ENCODE measurements around the gene MCUB. TPM values are rescaled to one million over a fixed set of nuclear protein-coding genes. Genes with fewer than 3 reads are reported as not detected.

Gene MCUB
- total and polyA plus RNA-seq, 2 donors (not counting 3 experiments of a cell fraction or from before 2014, with no cell fraction given): 32.5 to 53.8 TPM

- no TSS peak for BruUV-seq (replicated peaks)
Observed at GRCh38 chr4:109562457-109563239, 2.6 kb downstream of the MCUB start.

More at GRCh38 chr4:109562457-109563239, 2.6 kb downstream of the MCUB start:
- DNase-seq (ENCODE audit: low read depth, low spot score) (no peak), FAIRE-seq (no peak)
- intact Hi-C loops (cut with micrococcal nuclease) (loop anchor here (5.0 to 10.0 kb wide), 2 partner anchors 240 to 522 kb away; partner anchors contain the start of gene CFI), dilution Hi-C loops (cut with MboI; ENCODE audit: extremely low pct_ligation_motif_present, low sequenced_read_pairs) (no loop called here)
- H3K4me3 ChIP-seq (replicated peaks in 1 of 3; ENCODE audit: insufficient read depth in 1 of 3, low read depth in 1 of 3, low read length in 3 of 3): no peak overlapping the region
- ChIA-PET CTCF (interaction anchor here (1.1 to 5.0 kb wide), 6 partner anchors 9 to 129 kb away, joined by 6 to 28 read pairs (median 6); partner anchors contain the start of gene SEC24B), POLR2A (no interaction called here)
- H3K9me1 ChIP-seq (replicated peaks; ENCODE audit: control insufficient read depth, extremely low read depth, insufficient read depth, low read length): no peaks in the 10 kb centered on the region
- H3K36me3 ChIP-seq (ENCODE audit: control insufficient read depth in 2 of 2, extremely low read depth in 1 of 2, insufficient read depth in 2 of 2, low read length in 2 of 2): no peaks in the 10 kb centered on the region
- peaks cover 16% of the 10 kb centered on the region for H3K4me1 ChIP-seq (ENCODE audit: control insufficient read depth, extremely low read depth, insufficient read depth, low read length)
- no peak overlapping the region for H3K9ac ChIP-seq (replicated peaks; ENCODE audit: extremely low read depth, insufficient read depth, low read length)
- H3K79me2 ChIP-seq (ENCODE audit: control insufficient read depth, insufficient read depth, low read length): peaks cover 17% of the 10 kb centered on the region
- TF ChIP-seq POLR2A (IDR thresholded peaks at IDR 0.05; ENCODE audit: low read depth, low read length) (no peak), JUN (IDR thresholded peaks at IDR 0.05; ENCODE audit: borderline replicate concordance, insufficient read depth, insufficient read length, low read depth) (no peak), FOS (IDR thresholded peaks at IDR 0.05; ENCODE audit: borderline replicate concordance, insufficient read depth, low read length) (no peak), MAX (IDR thresholded peaks at IDR 0.05; ENCODE audit: insufficient read depth, insufficient read length) (no peak), MYC (IDR thresholded peaks at IDR 0.05; ENCODE audit: low read depth, low read length) (no peak), CTCF (IDR thresholded peaks at IDR 0.05; ENCODE audit: extremely low read depth in 1 of 2, insufficient read depth in 1 of 2, low read depth in 1 of 2, low read length in 2 of 2) (no peak), POLR2AphosphoS5 (IDR thresholded peaks at IDR 0.05; ENCODE audit: insufficient read depth, low read depth, low read length) (no peak), EZH2 (IDR thresholded peaks at IDR 0.05; ENCODE audit: borderline replicate concordance, low read depth, low read length, severe bottlenecking) (no peak), GATA2 (IDR thresholded peaks at IDR 0.05; ENCODE audit: insufficient read depth, insufficient read length, low read depth, low read length) (no peak)
- H3K27me3 ChIP-seq (ENCODE audit: control insufficient read depth in 2 of 2, insufficient read depth in 2 of 2, low read length in 2 of 2): no peaks in the 10 kb centered on the region
- H3K27ac ChIP-seq (ENCODE audit: insufficient read depth, low read depth, low read length): no peak overlapping the region
- H3K4me2 ChIP-seq (ENCODE audit: insufficient read depth, low read length): no peak overlapping the region
- H3K9me3 ChIP-seq (replicated peaks; ENCODE audit: control insufficient read depth, insufficient read depth, low read length): no peaks in the 10 kb centered on the region
- no peaks in the 10 kb centered on the region for H4K20me1 ChIP-seq (replicated peaks; ENCODE audit: control insufficient read depth, extremely low read depth, insufficient read depth, low read length)
- no peak overlapping the region for H2AFZ ChIP-seq (ENCODE audit: low read depth, low read length)

Measured in endothelial cell of umbilical vein (primary cell).